Suprapubic skin (tissue), 4 donors: ENCODE data around the gene LOX. TPM values are rescaled to one million over a fixed set of nuclear protein-coding genes. Genes with fewer than 3 reads are reported as not detected.

Source experiments
- DNase-seq, 2 donors: peaks; one replicate each; pipeline ENCODE4 v3.0.0-alpha.2; 2019; ENCODE audit warnings: low spot score in 2 of 2
- H3K27ac ChIP-seq: fragments of 200-600 bp; sonication (generic); one replicate; pipeline ENCODE4 v1.5.1; 2019
- H3K27me3 ChIP-seq: fragments of 200-600 bp; sonication (generic); one replicate; pipeline ENCODE4 v1.5.1; 2019
- H3K36me3 ChIP-seq: fragments of 200-600 bp; sonication (generic); one replicate; pipeline ENCODE4 v1.5.1; 2019
- H3K4me1 ChIP-seq: fragments of 200-600 bp; sonication (generic); one replicate; pipeline ENCODE4 v1.5.1; 2019
- H3K4me3 ChIP-seq: fragments of 200-600 bp; sonication (generic); one replicate; pipeline ENCODE4 v1.5.1; 2019; ENCODE audit warnings: mild to moderate bottlenecking
- H3K9me3 ChIP-seq: fragments of 200-600 bp; sonication (generic); one replicate; pipeline ENCODE4 v1.5.1; 2019
- EP300 ChIP-seq: sonication (generic); formaldehyde crosslinking; IDR thresholded peaks from one replicate; pipeline ENCODE4 v1.6.1; 2017; ENCODE audit warnings: antibody characterized with exemption
- POLR2A ChIP-seq, 2 donors: fragments of 450-650 bp; IDR thresholded peaks; one replicate each; pipeline ENCODE4 v1.6.1; 2017; ENCODE audit warnings: antibody characterized with exemption in 2 of 2, mild to moderate bottlenecking in 2 of 2, moderate library complexity in 2 of 2
- POLR2AphosphoS5 ChIP-seq, 3 donors: sonication (generic); formaldehyde crosslinking; IDR thresholded peaks; one replicate each; pipeline ENCODE4 v1.6.1; 2017; ENCODE audit warnings: antibody characterized with exemption in 3 of 3
- whole genome bisulfite sequencing: methylation state at CpG from one replicate; pipeline ENCODE4 v1.1.5; 2018; 5-methylcytosine and 5-hydroxymethylcytosine counted together
- total RNA-seq, 4 donors: library from RNA; depleted of rRNA; stranded (reverse); fragments of >200 nt; gene quantifications; one replicate each; pipeline ENCODE4 v1.1.0, GENCODE V29; 2016
- TF ChIP-seq, protein P1 (sequence below), 2 donors: fragments of 200-600 bp in 1 of 2; fragments of 450-650 bp in 1 of 2; sonication (generic) in 1 of 2; IDR thresholded peaks; one replicate each; pipeline ENCODE4 v1.5.1; 2016 to 2019; ENCODE audit warnings: antibody characterized with exemption in 2 of 2, mild to moderate bottlenecking in 1 of 2, moderate library complexity in 1 of 2

LOX gene
- total RNA-seq, 4 donors from 2014 or later = 4.9 to 20.2 (median 9.8) TPM

DNA sequence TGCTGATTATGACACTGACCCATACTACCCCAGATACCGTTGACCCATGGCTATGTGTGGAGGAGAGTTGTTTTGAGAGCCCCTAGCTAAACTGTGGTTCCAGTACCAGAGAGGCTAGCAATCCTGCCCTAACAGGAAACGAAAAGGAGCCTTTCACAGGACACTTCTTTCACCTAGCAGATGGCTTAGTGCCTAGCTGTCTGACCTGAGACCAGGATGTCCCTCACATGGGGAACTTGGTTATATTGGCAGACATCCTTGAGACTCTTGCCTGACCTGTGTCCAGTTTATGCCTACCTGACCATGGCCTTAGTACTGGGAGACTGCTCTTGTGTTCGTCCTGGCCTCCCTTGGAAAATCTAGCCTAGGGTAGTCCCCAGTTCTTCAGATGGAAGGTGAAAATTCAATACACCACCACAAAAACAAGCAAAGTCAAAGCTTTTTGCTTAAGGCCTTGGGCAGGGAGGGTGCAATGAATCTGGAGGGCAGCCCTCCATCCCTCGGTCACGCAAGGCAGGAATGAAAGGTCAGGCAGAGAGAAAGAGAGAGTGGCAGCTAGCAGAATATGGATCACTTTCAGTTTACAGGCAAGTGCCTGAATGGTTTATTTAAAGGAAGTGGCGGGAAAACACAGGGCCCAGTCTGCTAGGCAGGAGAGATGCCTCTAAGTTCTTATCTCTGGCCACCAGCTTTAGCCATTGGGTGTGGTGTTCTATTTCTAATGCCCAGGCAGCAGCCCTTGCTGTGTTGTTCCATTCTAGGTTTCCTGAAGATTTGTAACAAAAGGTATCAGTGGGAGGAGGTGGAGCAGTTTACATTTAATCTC lies 34.9 kb upstream of the LOX start:
- WGBS = 87% methylated on average over 6 of the region's 6 CpGs
- DNase-seq = no peak
- H3K36me3 ChIP-seq = no peaks in the 10 kb centered on the region
- peaks cover 15% of the 10 kb centered on the region for H3K4me1 ChIP-seq
- no peaks in the 10 kb centered on the region for H3K27me3 ChIP-seq
- TF ChIP-seq POLR2A (IDR thresholded peaks at IDR 0.05) (no peak), POLR2AphosphoS5 (IDR thresholded peaks at IDR 0.05) (no peak), EP300 (no peak)
- TF ChIP-seq, protein P1, sequence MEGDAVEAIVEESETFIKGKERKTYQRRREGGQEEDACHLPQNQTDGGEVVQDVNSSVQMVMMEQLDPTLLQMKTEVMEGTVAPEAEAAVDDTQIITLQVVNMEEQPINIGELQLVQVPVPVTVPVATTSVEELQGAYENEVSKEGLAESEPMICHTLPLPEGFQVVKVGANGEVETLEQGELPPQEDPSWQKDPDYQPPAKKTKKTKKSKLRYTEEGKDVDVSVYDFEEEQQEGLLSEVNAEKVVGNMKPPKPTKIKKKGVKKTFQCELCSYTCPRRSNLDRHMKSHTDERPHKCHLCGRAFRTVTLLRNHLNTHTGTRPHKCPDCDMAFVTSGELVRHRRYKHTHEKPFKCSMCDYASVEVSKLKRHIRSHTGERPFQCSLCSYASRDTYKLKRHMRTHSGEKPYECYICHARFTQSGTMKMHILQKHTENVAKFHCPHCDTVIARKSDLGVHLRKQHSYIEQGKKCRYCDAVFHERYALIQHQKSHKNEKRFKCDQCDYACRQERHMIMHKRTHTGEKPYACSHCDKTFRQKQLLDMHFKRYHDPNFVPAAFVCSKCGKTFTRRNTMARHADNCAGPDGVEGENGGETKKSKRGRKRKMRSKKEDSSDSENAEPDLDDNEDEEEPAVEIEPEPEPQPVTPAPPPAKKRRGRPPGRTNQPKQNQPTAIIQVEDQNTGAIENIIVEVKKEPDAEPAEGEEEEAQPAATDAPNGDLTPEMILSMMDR (IDR thresholded peaks at IDR 0.05) = no peak
- H3K4me3 ChIP-seq = no peak overlapping the region
- no peak overlapping the region for H3K27ac ChIP-seq
- no peaks in the 10 kb centered on the region for H3K9me3 ChIP-seq

DNA sequence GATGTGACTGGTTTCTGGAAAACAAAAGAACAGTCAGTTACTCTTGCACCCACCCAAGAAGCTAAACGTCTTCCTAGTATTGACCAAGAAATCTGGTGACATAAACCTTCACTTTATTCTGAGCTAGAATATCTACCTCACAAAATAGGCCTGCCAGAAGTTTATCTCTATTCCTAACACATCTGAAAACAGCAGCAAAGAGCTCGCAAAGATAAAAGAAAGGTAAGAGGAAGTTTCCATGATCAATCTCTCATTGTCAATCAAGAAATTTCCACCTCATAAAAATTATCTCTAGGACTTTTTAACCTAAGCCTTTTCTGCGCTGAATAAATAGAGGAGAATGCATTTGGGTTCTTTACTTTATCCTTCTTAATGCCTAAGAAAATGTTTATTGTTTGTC lies 34.0 kb upstream of the LOX start:
- no peak for DNase-seq
- WGBS = 52% methylated on average over 3 of the region's 3 CpGs
- no peaks in the 10 kb centered on the region for H3K9me3 ChIP-seq
- H3K27me3 ChIP-seq = no peaks in the 10 kb centered on the region
- no peaks in the 10 kb centered on the region for H3K36me3 ChIP-seq
- no peak overlapping the region for H3K4me3 ChIP-seq
- peaks cover 15% of the 10 kb centered on the region for H3K4me1 ChIP-seq
- no peak for TF ChIP-seq POLR2A (IDR thresholded peaks at IDR 0.05)
- TF ChIP-seq, protein P1 (IDR thresholded peaks at IDR 0.05) = no peak
- TF ChIP-seq EP300 = no peak
- no peak for TF ChIP-seq POLR2AphosphoS5 (IDR thresholded peaks at IDR 0.05)
- no peak overlapping the region for H3K27ac ChIP-seq

DNA sequence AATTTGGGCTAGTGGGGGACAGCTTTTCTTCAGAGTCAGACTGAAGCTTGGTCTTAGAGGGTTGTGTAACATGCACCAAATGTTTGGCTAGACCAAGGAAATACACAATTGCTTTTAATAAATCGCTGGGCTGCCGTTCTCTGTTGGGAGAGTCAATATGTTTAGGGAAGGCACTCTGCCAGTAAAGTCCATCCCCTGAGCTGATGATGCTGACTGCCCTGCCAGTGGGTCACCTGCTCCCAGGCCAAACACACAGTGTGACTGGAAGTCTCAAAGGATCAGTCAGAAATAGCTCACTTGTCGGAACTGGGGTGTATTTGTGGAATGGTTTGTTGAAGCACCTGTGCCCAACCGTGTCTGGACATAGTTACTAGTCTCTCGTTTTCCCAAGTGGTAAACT lies 33.4 kb upstream of the LOX start:
- 65% methylated on average over 5 of the region's 5 CpGs for WGBS
- Histone ChIP-seq H3K27ac (peak overlapping the region; percentile 67), H3K36me3 (no peaks in the 10 kb centered on the region), H3K27me3 (no peaks in the 10 kb centered on the region), H3K4me1 (peaks cover 15% of the 10 kb centered on the region), H3K9me3 (no peaks in the 10 kb centered on the region), H3K4me3 (no peak overlapping the region)
- no peak for DNase-seq
- no peak for TF ChIP-seq POLR2AphosphoS5 (IDR thresholded peaks at IDR 0.05)
- TF ChIP-seq EP300 = no peak
- TF ChIP-seq POLR2A (IDR thresholded peaks at IDR 0.05) = no peak
- TF ChIP-seq, protein P1 (IDR thresholded peaks at IDR 0.05) = no peak

DNA sequence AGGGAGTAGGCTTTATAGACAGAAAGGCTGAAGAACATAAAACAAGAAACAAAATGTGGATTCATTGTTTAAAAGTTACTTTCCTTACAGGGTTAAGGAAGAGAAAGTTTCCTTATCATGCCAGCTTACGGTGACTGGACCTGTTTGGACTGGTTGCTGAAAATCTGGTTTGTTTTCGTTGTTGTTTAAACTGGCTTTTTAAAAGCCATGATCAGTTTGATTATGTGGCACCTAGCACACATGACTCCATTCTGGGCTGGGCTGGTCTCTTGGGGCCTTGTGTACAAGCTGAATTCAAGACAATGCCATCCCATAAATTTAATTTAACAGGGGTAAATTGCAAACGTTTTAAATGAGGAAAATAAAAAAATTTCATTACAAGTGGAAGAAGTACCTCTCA lies 32.9 kb upstream of the LOX start:
- H3K27me3 ChIP-seq = no peaks in the 10 kb centered on the region
- no peaks in the 10 kb centered on the region for H3K9me3 ChIP-seq
- H3K27ac ChIP-seq = peak overlapping the region; percentile 67
- no peak overlapping the region for H3K4me3 ChIP-seq
- TF ChIP-seq, protein P1 (IDR thresholded peaks at IDR 0.05) = no peak
- TF ChIP-seq POLR2AphosphoS5 (IDR thresholded peaks at IDR 0.05) (no peak), EP300 (no peak), POLR2A (IDR thresholded peaks at IDR 0.05) (no peak)
- 34% methylated on average over 3 of the region's 3 CpGs for WGBS
- peaks cover 15% of the 10 kb centered on the region for H3K4me1 ChIP-seq
- no peaks in the 10 kb centered on the region for H3K36me3 ChIP-seq
- no peak for DNase-seq

DNA sequence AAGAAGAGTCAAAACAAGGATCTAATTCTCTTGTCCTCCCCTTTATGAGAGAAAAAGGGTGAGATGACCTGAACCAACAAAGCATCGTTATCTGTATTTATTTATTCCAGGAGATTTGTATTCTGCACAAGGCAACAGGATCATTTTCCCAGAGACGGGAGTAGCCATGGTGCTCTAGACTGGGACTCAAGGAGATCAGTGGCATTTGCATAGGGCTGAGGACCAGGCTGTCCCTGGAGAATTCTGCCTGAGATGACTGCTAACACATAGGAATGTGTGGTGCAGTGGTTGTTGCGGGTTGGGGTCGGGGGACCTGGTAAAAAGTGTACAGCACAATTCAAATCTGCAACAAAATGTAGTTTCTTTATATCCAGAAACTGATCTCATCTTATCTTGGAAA lies 29.0 kb upstream of the LOX start:
- H3K4me1 ChIP-seq = peaks cover 15% of the 10 kb centered on the region
- no peak overlapping the region for H3K4me3 ChIP-seq
- no peaks in the 10 kb centered on the region for H3K9me3 ChIP-seq
- no peak overlapping the region for H3K27ac ChIP-seq
- no peak for TF ChIP-seq EP300
- no peak for TF ChIP-seq POLR2AphosphoS5 (IDR thresholded peaks at IDR 0.05)
- TF ChIP-seq POLR2A (IDR thresholded peaks at IDR 0.05) = no peak
- TF ChIP-seq, protein P1 (IDR thresholded peaks at IDR 0.05) = no peak
- no peaks in the 10 kb centered on the region for H3K36me3 ChIP-seq
- 66% methylated on average over 4 of the region's 4 CpGs for WGBS
- DNase-seq = no peak
- no peaks in the 10 kb centered on the region for H3K27me3 ChIP-seq
